ENCODE measurements around the gene FRK.

The FRK gene

DNA sequence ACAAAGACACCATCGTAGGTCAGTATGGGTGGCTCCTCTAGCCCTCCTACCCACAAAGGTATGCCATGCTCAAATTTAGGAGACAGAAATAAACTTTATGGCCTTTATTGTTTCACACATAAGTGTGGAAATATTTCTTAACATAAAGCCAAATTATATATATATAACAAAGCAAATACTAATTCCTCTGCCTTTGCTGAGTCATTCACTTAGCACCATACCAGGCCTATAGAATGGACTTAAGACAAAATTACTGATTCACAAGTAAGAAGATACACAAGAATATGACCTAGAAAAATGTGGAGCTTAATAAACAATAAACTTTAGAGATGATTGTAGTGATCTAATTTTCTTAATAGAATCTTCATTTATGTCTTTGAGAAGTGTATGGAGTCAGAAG, 5.2 kb downstream of the FRK start:
- Histone ChIP-seq H3K4me3 (ENCODE audit: low read length, poor library complexity, severe bottlenecking) (no peak overlapping the region), H3K9me3 (ENCODE audit: insufficient read depth, low read depth, low read length) (no peaks in the 10 kb centered on the region), H3K9me2 (replicated peaks; ENCODE audit: low read depth, low read length) (no peaks in the 10 kb centered on the region), H3K27me3 (ENCODE audit: insufficient read depth, low read length, poor library complexity, severe bottlenecking) (no peaks in the 10 kb centered on the region), H3K4me1 (ENCODE audit: insufficient read depth, low read length, poor library complexity, severe bottlenecking) (no peaks in the 10 kb centered on the region), H4K20me1 (ENCODE audit: insufficient read depth, low read length, poor library complexity, severe bottlenecking) (no peaks in the 10 kb centered on the region), H3K9ac (ENCODE audit: low read depth, low read length, poor library complexity, severe bottlenecking) (no peak overlapping the region), H3K36me3 (ENCODE audit: insufficient read depth, low read length) (no peaks in the 10 kb centered on the region), H3K79me2 (ENCODE audit: insufficient read depth, low read length) (no peaks in the 10 kb centered on the region), H3K4me2 (ENCODE audit: low read depth, low read length, poor library complexity, severe bottlenecking) (no peak overlapping the region), H3F3A (ENCODE audit: low read depth) (no peaks in the 10 kb centered on the region), H2AFZ (ENCODE audit: low read length) (no peak overlapping the region)
- TF ChIP-seq EZH2phosphoT487 (IDR thresholded peaks at IDR 0.05; ENCODE audit: borderline replicate concordance), result no peak
- TF ChIP-seq, protein P1, sequence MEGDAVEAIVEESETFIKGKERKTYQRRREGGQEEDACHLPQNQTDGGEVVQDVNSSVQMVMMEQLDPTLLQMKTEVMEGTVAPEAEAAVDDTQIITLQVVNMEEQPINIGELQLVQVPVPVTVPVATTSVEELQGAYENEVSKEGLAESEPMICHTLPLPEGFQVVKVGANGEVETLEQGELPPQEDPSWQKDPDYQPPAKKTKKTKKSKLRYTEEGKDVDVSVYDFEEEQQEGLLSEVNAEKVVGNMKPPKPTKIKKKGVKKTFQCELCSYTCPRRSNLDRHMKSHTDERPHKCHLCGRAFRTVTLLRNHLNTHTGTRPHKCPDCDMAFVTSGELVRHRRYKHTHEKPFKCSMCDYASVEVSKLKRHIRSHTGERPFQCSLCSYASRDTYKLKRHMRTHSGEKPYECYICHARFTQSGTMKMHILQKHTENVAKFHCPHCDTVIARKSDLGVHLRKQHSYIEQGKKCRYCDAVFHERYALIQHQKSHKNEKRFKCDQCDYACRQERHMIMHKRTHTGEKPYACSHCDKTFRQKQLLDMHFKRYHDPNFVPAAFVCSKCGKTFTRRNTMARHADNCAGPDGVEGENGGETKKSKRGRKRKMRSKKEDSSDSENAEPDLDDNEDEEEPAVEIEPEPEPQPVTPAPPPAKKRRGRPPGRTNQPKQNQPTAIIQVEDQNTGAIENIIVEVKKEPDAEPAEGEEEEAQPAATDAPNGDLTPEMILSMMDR (conservative IDR thresholded peaks at IDR 0.05; ENCODE audit: low read length), result no peak

- TF ChIP-seq, protein P1 (conservative IDR thresholded peaks at IDR 0.05; ENCODE audit: low read length), result no peak
- no peak for TF ChIP-seq EZH2phosphoT487 (IDR thresholded peaks at IDR 0.05; ENCODE audit: borderline replicate concordance)
- no peaks in the 10 kb centered on the region for H4K20me1 ChIP-seq (ENCODE audit: insufficient read depth, low read length, poor library complexity, severe bottlenecking)
- no peaks in the 10 kb centered on the region for H3K9me3 ChIP-seq (ENCODE audit: insufficient read depth, low read depth, low read length)
- no peak overlapping the region for H2AFZ ChIP-seq (ENCODE audit: low read length)
- no peaks in the 10 kb centered on the region for H3K4me1 ChIP-seq (ENCODE audit: insufficient read depth, low read length, poor library complexity, severe bottlenecking)
- no peak overlapping the region for H3K9ac ChIP-seq (ENCODE audit: low read depth, low read length, poor library complexity, severe bottlenecking)
- no peaks in the 10 kb centered on the region for H3K9me2 ChIP-seq (replicated peaks; ENCODE audit: low read depth, low read length)
- no peaks in the 10 kb centered on the region for H3K36me3 ChIP-seq (ENCODE audit: insufficient read depth, low read length)
- no peak overlapping the region for H3K4me3 ChIP-seq (ENCODE audit: low read length, poor library complexity, severe bottlenecking)
- H3F3A ChIP-seq (ENCODE audit: low read depth), result no peaks in the 10 kb centered on the region
- H3K79me2 ChIP-seq (ENCODE audit: insufficient read depth, low read length), result no peaks in the 10 kb centered on the region
- no peak overlapping the region for H3K4me2 ChIP-seq (ENCODE audit: low read depth, low read length, poor library complexity, severe bottlenecking)
- no peaks in the 10 kb centered on the region for H3K27me3 ChIP-seq (ENCODE audit: insufficient read depth, low read length, poor library complexity, severe bottlenecking)
Observed at GRCh38 chr6:116051244-116051643, 9.4 kb downstream of the FRK start.

DNA sequence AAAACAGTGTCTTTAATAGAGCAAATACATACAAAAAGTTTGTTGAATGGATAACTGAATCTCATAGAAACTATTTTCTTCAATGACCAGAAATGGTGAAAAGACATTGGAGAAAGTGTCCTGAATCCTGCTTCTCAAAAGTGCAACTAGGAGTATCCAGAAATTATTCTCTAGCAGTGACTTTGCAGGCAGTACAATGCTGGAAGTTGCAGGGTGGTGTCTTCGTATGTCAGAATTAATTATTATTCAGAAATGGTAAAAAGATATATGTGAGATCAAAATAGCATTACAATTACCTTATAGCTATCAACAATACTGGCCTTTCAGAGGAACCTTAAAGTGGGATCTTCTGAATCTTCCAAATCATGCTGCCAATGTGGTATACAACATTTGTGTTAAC, 10.0 kb downstream of the FRK start:
- Histone ChIP-seq H3K4me3 (ENCODE audit: low read length, poor library complexity, severe bottlenecking) (no peak overlapping the region), H3K9me3 (ENCODE audit: insufficient read depth, low read depth, low read length) (no peaks in the 10 kb centered on the region), H3K9me2 (replicated peaks; ENCODE audit: low read depth, low read length) (no peaks in the 10 kb centered on the region), H3F3A (ENCODE audit: low read depth) (no peaks in the 10 kb centered on the region), H4K20me1 (ENCODE audit: insufficient read depth, low read length, poor library complexity, severe bottlenecking) (no peaks in the 10 kb centered on the region), H2AFZ (ENCODE audit: low read length) (no peak overlapping the region), H3K4me1 (ENCODE audit: insufficient read depth, low read length, poor library complexity, severe bottlenecking) (no peaks in the 10 kb centered on the region), H3K9ac (ENCODE audit: low read depth, low read length, poor library complexity, severe bottlenecking) (no peak overlapping the region), H3K79me2 (ENCODE audit: insufficient read depth, low read length) (no peaks in the 10 kb centered on the region), H3K36me3 (ENCODE audit: insufficient read depth, low read length) (no peaks in the 10 kb centered on the region), H3K27me3 (ENCODE audit: insufficient read depth, low read length, poor library complexity, severe bottlenecking) (no peaks in the 10 kb centered on the region), H3K4me2 (ENCODE audit: low read depth, low read length, poor library complexity, severe bottlenecking) (no peak overlapping the region)
- TF ChIP-seq EZH2phosphoT487 (IDR thresholded peaks at IDR 0.05; ENCODE audit: borderline replicate concordance), result no peak
- TF ChIP-seq, protein P1 (conservative IDR thresholded peaks at IDR 0.05; ENCODE audit: low read length), result no peak

Data from Loucy (cell line).